GM18907 (cell line): ENCODE measurements around the gene IRAK2.
"Not testable (repeated sequence)": the region's sequence is repeated elsewhere in the genome, so short reads cannot be mapped to it uniquely, and the experiment has no call there.

ENCODE experiments used
- ATAC-seq: cut with Tn5 transposase; IDR thresholded peaks from one replicate; pipeline ENCODE4 v1.9.1; 2021; ENCODE audit warnings: mild to moderate bottlenecking, moderate library complexity; ENCODE audit not compliant: unreplicated experiment

Gene IRAK2

DNA sequence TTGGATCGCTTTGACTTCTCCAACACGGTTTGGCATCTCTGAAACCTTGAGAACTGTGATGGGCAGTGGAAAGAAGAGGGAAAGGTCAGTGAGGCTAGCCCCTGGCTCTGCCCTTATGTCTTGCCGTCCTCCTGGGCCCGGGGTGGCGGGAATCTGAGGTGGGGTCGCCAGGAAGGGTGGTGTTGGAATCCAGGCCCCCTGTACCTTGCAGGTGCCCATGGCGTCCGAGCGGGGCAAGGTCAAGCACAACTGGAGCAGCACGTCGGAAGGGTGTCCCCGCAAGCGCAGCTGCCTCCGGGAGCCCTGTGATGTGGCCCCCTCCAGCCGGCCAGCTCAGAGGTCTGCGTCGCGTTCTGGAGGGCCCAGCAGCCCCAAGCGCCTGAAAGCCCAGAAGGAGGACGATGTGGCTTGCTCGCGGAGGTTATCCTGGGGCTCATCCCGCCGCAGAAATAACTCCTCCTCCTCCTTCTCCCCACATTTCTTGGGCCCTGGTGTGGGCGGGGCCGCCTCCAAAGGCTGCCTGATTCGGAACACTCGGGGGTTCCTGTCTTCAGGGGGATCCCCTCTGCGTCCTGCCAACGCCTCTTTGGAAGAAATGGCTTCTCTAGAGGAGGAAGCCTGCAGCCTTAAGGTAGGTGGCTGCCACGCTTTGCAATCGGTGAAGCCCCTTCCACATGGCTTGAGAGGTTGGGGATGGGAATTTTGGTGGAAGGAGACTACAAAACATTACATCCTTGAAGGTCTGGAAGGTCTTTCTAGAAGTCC is 84.4 kb downstream of the IRAK2 start:
- ATAC-seq = no peak

DNA sequence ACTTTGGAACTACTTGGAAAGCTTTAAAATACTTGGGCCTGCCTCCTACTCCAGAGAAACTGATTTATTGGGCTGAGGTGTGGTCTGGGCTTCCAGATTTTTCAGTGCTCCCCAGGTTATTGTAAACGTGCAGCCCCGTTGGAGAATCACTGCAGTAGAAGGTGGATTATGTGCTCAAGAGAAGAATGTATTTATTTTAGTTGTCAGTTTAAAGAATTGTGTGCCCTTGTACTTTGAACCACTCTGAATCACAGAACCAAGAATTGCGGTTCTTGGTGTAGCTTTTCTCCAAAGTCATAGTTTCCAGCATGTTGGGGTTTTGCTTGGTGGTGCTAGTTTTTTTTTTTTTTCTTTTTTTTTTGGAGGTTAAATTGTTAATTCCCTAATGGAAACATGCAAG is 85.1 kb downstream of the IRAK2 start:
- no peak for ATAC-seq

DNA sequence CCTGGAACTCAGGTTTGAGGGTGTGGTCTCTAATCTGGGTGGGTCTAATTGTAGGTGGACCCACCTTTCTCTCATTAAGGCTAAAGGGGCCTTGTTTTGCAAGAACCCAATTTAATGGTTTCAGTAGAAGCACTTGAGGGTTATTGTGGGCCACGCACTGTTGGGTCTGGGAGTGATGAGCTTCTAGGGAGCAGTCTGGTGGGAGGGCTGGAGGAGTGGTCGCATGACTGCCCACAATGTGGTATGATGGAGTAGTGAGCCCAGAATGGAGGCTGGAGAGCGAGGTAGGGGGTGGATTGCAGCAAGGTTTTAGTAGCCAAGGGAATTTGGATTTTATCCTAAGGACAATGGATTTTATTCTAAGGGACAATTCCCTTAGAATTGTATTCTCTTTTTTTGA is 86.3 kb downstream of the IRAK2 start:
- no peak for ATAC-seq

DNA sequence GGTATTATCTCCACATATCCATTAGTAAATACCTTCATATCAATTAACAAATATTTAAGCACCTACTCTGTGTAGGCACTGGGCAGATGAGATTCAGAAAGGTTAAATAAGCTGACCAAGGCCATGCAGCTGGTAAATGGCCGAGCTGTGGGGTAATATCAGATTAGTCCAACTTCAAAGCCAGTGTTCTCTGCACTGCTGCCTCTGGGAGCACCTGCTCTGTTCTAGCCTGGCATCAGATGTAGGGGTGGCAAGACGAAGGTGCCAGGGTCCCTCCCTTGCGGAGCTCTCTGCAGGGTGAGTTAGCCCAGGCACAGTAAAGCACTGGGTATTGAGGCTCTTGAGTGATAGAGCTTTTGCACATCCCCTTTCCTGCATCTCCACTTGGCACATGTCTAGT is 89.0 kb downstream of the IRAK2 start:
- no peak for ATAC-seq

DNA sequence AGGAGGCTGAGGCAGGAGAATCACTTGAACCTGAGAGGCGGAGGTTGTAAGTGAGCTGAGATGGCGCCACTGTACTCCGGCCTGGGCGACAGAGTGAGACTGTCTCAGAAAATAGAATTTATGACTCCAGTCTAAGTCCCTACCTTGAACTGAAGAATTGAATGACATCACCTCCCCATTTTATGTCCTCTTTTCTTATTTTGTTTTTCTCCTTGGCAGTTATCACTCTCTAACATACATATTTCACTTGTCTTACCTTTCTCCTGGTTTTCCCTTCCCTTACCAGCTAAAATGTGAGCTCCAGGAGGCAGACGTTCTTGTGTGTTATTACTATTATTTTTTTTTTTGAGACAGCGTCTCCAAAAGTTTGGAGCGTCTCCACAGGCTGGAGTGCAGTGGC is 91.1 kb downstream of the IRAK2 start:
- no peak for ATAC-seq

DNA sequence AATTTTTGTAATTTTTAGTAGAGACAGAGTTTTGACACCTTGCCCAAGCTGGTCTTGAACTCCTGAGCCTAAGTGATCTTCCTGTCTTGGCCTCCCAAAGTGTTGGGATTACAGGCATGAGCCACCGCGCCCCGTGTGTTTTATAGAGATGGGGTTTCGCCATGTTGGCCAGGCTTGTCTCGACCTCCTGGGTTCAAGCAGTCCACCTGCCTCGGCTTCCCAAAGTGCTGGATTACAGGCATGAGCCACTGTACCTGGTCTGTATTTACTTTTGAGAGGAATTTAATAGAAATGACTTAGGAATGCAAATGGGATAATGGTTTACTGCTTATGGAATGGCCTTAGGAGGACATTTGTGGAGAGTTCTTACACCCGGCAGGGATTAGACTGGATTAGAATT is 94.3 kb downstream of the IRAK2 start:
- ATAC-seq = no peak

DNA sequence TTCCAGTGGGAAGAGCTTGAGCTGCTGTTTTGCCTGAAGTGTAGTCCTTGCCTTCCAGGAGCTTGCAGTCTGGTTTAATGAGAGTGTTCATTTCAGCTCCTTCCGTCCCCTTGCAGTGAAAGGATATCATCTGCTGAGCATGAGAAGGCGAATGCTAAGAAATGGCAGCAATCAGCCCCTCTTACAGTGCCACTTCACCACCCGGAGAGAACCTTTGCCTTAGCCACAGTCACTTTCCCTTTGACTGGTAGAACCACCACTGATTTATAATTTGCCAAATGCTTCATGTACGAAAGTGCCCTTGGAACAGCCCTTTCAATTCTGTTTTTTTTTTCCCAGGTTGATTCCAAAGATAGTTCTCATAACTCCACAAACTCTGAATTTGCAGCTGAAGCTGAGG is 95.1 kb downstream of the IRAK2 start:
- no peak for ATAC-seq

DNA sequence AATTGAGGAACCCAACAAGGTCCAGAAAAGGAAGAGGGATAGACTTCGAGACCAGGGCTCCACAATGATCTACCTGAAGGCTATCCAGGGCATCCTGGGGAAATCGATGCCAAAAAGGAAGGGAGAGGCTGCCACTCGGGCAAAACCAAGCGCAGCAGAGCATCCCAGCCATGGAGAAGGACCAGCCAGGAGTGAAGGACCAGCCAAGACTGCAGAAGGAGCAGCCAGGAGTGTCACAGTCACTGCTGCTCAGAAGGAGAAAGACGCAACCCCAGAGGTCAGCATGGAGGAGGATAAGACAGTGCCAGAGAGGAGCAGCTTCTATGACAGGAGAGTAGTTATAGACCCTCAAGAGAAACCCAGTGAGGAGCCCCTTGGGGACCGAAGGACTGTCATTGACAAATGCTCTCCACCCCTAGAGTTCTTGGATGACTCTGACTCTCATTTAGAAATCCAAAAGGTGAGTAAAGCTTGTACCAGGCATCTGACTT is 95.5 kb downstream of the IRAK2 start:
- ATAC-seq = no peak

DNA sequence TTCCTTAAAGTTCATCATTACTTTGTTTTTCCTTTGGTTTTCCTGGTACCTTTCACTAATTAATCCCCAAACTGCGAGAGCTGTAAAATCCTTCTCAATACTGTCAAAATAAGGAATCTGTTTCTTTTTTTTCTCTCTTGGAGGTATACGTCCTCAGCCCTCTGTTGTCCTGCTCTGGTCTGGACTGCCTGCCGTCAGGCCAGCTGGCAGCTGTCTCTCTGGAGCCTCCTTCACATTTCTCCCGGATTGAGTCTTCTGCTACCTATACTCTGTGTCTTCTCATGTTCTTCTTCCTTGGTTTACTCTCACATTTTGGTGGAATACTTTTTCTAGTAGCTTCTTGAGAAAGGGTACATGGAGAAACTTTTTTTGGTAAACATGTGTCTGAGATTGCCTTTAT is 97.3 kb downstream of the IRAK2 start:
- no peak for ATAC-seq

DNA sequence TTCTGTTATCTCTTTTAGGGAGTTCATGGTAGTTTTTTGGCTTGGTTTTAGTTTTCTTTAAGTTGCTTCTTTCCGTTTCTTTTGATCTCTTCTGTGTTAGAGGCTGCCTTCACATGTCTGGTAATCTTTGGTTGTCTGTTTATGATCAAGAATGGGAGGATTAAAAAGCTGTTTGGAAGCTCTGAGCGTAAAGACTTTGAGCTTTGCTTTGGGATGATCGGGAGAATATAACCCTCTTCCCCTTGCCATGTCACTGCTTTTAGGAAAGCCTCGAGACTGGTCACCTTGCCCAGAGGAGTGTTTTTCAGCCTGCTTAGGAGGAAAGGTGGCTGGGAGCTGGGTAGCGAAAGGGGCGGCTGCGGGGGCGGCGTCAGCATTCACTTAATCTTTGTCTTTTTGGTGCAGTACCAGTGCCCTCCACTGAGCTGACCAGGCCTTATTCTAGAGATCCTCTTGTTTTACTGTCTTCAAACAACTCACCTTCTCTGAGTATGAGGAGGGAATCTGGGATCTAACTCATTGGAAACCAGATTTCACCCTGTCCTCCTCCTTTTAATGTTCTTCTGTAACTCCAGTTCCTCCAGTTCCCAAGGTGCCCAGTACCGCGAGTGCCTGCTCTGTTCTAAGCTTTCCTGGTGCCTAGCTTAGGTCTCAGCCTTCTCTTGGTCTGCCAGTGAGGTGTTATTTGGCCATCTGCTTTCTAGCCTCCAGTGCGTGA is 99.1 kb downstream of the IRAK2 start:
- ATAC-seq = no peak

DNA sequence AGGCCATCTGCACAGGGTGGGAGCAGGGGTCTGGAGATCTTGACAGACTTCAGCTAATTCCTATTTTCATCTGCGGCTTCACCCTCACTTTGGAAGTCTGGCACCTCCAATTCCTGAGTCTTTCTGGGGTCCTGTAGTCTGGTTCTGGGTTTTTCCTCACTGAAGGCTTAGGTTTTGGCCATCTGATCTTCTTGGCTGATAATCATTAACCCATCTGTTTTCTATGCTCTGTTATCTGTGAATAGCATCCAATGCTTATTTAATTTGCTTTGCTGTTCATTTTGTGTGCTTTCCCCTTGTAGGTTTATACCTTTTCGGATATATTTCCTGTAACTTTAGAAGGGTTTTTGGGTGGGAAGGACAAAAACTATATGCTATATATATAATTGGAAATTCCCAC is 101.1 kb downstream of the IRAK2 start:
- ATAC-seq = no peak

DNA sequence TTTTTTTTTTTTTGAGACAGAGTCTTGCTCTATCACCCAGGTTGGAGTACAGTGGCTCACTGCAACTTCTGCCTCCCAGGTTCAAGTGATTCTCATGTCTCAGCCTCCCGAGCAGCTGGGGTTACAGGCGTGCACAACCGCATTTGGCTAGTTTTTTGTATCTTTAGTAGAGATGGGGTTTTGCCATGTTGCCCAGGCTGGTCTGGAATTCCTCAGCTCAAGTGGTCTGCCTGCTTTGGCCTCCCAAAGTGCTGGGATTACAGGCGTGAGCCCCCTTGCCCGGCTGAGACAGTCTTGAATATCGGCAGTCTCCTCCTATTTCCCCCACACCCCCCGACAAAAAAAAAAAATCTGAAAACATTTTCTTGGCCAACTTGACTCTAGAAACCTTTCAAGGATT is 102.2 kb downstream of the IRAK2 start:
- ATAC-seq = not testable (repeated sequence)

DNA sequence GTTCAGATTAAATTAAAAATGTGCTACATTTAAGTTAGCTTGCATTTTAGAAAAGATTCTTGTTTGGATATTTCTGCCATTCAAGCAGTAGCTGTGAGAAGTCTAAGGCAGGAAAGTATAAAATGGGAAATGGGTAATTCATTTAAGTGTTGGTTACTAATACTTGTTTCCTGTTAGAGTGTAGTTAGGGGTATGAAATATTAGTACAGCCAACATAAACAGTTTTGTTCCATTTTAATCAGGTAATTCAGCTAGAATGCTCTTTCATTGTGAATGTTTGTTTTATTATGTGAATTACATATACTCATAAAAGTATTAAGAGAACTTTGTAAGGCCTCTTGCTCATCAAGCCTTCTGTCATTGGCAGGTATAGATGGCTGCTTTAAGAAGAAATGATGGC is 103.4 kb downstream of the IRAK2 start:
- no peak for ATAC-seq

DNA sequence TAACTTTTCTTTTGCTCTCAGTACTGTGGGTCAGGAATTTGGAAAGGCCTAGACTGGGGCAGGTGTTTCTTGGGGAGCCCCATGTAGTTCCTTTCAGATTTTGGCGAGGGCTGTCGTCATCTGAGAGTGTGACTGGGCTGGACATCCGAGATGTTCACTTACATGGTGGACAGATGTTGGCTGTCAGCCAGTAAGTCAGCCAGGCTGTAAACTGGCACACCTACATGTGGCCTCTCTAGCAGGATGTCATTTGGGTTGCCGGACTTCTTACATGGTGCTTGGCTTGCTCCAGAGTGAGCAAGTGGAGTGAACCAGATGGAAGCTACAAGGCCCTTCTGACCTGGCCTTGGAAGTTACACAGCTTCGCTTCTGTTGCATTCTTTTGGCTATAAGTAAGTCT is 104.2 kb downstream of the IRAK2 start:
- no peak for ATAC-seq

DNA sequence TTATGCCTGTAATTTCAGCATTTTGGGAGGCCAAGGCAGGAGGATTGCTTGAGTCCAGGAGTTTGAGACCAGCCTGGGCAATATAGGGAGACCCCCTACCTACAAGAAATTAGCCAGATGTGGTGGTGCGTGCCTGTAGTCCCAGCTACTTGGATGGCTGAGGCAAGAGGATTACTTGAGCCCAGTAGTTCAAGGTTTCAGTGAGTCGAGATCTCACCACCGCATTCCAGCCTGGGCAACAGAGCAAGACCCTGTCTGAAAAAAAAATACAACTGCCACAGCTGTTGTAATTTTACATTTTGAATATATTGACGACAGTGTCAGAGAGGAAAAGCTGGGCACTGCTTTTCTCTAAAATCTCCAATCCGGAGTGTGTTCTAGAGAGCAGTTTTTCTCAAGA is 104.7 kb downstream of the IRAK2 start:
- ATAC-seq = no peak

DNA sequence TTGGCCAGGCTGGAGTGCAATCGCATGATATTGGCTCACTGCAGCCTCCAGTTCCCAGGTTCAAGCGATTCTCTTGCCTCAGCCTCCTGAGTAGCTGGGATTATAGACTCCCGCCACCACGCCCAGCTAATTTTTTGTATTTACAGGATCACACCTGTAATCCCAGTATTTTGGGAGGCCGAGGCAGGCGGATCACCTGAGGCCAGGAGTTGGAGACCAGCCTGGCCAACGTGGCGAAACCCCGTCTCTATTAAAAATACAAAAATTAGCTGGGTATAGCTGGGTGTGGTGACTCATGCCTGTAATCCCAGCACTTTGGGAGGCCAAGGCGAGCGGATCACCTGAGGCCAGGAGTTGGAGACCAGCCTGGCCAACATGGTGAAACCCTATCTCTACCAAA is 107.8 kb downstream of the IRAK2 start:
- ATAC-seq = not testable (repeated sequence)

DNA sequence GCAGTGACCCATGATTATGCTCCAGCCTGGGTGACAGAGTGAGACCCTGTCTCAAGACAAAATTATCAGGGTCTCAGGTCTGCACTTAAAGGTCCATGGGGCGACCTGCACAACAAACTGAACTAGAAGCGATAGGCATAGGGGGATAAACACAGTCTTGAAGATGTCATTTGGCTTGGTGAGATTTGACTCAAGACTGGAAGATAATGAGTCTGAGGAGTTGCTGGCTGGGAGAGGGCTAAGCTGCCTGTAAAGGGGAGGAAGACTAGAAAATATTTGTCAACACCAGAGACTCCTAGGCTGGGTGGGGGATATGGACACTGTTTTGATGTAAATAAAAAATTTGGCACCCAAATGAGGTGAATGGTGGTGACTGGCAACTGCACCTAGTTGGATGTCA is 108.3 kb downstream of the IRAK2 start:
- ATAC-seq = no peak

DNA sequence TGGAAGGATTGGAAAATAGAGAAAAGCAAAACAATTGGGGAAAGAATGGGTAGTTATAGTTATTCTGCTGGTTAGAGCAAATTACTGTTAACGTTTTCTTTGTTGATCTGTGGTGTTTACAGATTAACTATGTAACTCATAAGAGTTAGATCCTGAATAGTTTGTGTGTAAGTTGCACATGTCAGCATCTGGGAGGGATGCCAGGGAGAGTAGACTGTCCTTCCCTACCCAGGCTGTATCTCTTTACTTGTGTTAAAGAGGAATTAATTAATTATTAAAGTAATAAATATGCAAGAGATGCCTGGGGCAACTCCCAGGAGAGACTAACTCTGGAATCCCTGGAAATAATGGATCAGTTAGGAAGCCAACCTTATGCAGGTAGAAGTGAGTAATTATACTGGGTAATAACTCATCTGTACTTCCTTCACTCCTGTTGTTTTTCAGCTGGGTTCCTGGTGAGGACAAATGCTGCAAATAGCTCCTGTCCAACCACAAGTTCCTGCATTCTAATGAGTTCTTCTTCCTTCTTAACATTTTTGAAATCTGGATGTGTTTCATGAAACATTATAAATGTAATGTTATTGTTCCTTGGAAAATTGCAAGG is 109.1 kb downstream of the IRAK2 start:
- ATAC-seq = no peak

DNA sequence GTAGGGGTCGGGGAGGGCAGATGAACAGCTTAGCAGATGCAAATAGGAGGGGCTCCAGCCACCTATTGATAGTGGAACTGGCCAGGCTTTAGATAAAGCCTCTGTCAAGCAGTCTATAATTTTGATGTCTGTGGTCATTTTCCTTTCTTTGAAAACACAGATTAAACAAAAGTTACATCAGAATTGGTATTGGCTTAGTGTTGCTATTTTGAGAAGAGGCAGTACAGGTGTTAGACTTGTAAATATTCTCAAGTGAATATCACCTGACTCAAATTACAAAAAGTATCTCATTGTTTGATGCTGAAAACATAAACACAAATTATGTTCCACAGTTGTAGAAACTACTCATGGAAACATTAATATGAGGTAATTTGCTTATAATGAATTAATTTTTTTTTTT is 109.9 kb downstream of the IRAK2 start:
- no peak for ATAC-seq

DNA sequence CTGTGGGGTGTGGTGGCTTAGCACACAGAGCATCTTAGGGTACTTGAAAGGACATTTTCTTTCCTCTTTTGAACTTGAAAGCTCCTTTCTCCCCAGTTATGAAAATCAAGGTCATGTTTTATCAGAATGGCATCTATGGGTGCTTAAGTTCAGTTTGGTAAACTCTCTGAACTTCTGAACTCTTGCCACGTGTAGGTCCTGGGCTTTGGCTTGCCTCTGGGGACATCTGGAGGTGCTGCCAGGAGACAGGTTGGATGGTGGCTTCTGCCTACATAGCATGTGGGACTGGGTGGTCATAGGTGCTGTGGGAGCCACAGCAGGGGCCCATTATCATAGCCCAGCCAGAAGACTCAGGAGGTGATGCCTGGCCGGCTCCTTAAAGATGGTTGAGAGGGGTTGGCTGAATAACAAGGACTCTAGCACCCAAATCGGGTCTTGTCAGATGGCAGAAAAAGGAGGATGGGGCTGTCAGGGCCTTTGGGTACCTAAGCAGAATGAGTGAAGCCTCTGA is 112.5 kb downstream of the IRAK2 start:
- ATAC-seq = no peak

DNA sequence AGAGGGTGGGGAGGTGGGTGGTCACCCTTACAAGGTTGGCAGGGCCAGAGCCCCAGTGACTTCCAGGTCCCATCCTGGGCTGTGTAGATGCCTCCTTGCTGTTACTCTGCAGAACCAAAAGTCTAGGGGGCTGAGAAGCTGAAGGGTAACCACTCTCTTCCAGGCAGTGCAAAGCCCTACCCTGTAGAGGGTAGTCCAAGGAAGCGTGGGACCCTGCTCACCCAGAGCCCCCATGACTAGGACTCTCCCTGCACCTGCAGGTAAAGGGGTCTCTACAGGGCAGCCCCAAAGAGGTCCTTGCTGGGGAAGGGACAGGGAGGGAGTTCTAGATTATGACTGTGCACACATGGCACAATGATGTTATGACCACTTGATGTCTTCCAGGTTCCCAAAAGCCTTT is 113.8 kb downstream of the IRAK2 start:
- no peak for ATAC-seq
